Measurements from ENCODE around the gene RB1. TPM values are rescaled to one million over a fixed set of nuclear protein-coding genes. Genes with fewer than 3 reads are reported as not detected.

Gene RB1
- total RNA-seq, 1 donor from 2014 or later: 41.0 TPM

- no peak for DNase-seq
- peak overlapping the region; percentile 15 for H3K27ac ChIP-seq
- H3K9me3 ChIP-seq: no peaks in the 10 kb centered on the region
- H3K36me3 ChIP-seq: no peaks in the 10 kb centered on the region
- intact Hi-C loops (cut with DNase I): no loop called here
- no peak for TF ChIP-seq CTCF (IDR thresholded peaks at IDR 0.05)
- no peaks in the 10 kb centered on the region for H3K27me3 ChIP-seq
- H3K4me3 ChIP-seq: no peak overlapping the region
- peaks cover 34% of the 10 kb centered on the region for H3K4me1 ChIP-seq
- ATAC-seq: no peak
These were observed 95.0 kb downstream of the RB1 start for GRCh38 chr13:48398450-48399095.

GRCh38 chr13:48400090-48400694 lies 96.6 kb downstream of the RB1 start:
- H3K9me3 ChIP-seq: no peaks in the 10 kb centered on the region
- ATAC-seq (no peak), DNase-seq (no peak)
- H3K27me3 ChIP-seq: no peaks in the 10 kb centered on the region
- peaks cover 38% of the 10 kb centered on the region for H3K4me1 ChIP-seq
- H3K36me3 ChIP-seq: no peaks in the 10 kb centered on the region
- no peak overlapping the region for H3K4me3 ChIP-seq
- TF ChIP-seq CTCF (IDR thresholded peaks at IDR 0.05): no peak
- peak overlapping the region; percentile 60 for H3K27ac ChIP-seq
- intact Hi-C loops (cut with DNase I): no loop called here

GRCh38 chr13:48400850-48401291 lies 97.3 kb downstream of the RB1 start:
- Histone ChIP-seq H3K36me3 (no peaks in the 10 kb centered on the region), H3K4me1 (peaks cover 41% of the 10 kb centered on the region), H3K27ac (peak overlapping the region; percentile 60), H3K4me3 (no peak overlapping the region), H3K9me3 (no peaks in the 10 kb centered on the region), H3K27me3 (no peaks in the 10 kb centered on the region)
- intact Hi-C loops (cut with DNase I): no loop called here
- TF ChIP-seq CTCF (IDR thresholded peaks at IDR 0.05): no peak
- DNase-seq (no peak), ATAC-seq (peak; percentile 84)

GRCh38 chr13:48401480-48401879 lies 97.9 kb downstream of the RB1 start:
- H3K27ac ChIP-seq: peak overlapping the region; percentile 60
- no peak for TF ChIP-seq CTCF (IDR thresholded peaks at IDR 0.05)
- no peak for DNase-seq
- intact Hi-C loops (cut with DNase I): no loop called here
- H3K4me3 ChIP-seq: no peak overlapping the region
- H3K36me3 ChIP-seq: no peaks in the 10 kb centered on the region
- no peaks in the 10 kb centered on the region for H3K27me3 ChIP-seq
- no peaks in the 10 kb centered on the region for H3K9me3 ChIP-seq
- peaks cover 42% of the 10 kb centered on the region for H3K4me1 ChIP-seq
- no peak for ATAC-seq

- Histone ChIP-seq H3K4me1 (peaks cover 42% of the 10 kb centered on the region), H3K9me3 (no peaks in the 10 kb centered on the region), H3K4me3 (no peak overlapping the region), H3K27me3 (no peaks in the 10 kb centered on the region), H3K27ac (no peak overlapping the region), H3K36me3 (no peaks in the 10 kb centered on the region)
- no peak for ATAC-seq
- intact Hi-C loops (cut with DNase I): no loop called here
- DNase-seq: no peak
- TF ChIP-seq CTCF (IDR thresholded peaks at IDR 0.05): no peak
These were observed 98.9 kb downstream of the RB1 start for GRCh38 chr13:48402325-48402932.

All from upper lobe of right lung (tissue), 1 donor.